Body of pancreas (tissue), 4 donors: ENCODE data around the gene CFAP58. TPM values are rescaled to one million over a fixed set of nuclear protein-coding genes. Genes with fewer than 3 reads are reported as not detected.

ENCODE experiments used
- ATAC-seq: fragments of 150-250 bp; one replicate; pipeline ENCODE4 v1.9.1; 2016
- DNase-seq, 4 donors: peaks; one replicate each; pipeline ENCODE4 v3.0.0-alpha.2; 2019
- H3K27ac ChIP-seq, 4 donors: fragments of 200-600 bp; sonication (generic); 1 replicate in 3 of 4; 2 replicates in 1 of 4; pipeline versions ENCODE4 v1.5.1 to v1.6.1; 2016 to 2019; ENCODE audit warnings: mild to moderate bottlenecking in 1 of 4, mixed read lengths in 1 of 4, moderate library complexity in 1 of 4
- H3K27me3 ChIP-seq, 2 donors: fragments of 200-600 bp; sonication (generic); one replicate each; pipeline ENCODE4 v1.6.0; 2016; ENCODE audit warnings: mild to moderate bottlenecking in 1 of 2
- H3K36me3 ChIP-seq, 2 donors: fragments of 200-600 bp; sonication (generic); replicated peaks in 1 of 2; 2 replicates each; pipeline ENCODE4 v1.5.1; 2016; ENCODE audit warnings: low read depth in 2 of 2; ENCODE audit not compliant: insufficient read depth in 1 of 2
- H3K4me1 ChIP-seq: fragments of 200-600 bp; sonication (generic); one replicate; pipeline ENCODE4 v1.6.0; 2016
- H3K4me3 ChIP-seq, 2 donors: fragments of 200-600 bp; sonication (generic); 1 replicate in 1 of 2; 2 replicates in 1 of 2; pipeline ENCODE4 v1.5.1; 2016 to 2019
- H3K9me3 ChIP-seq, 3 donors: fragments of 200-600 bp; sonication (generic); 1 replicate in 2 of 3; 2 replicates in 1 of 3; pipeline ENCODE4 v1.5.1; 2016
- POLR2A ChIP-seq, 3 donors: fragments of 450-650 bp; IDR thresholded peaks; one replicate each; pipeline ENCODE4 v1.6.1; 2016; ENCODE audit warnings: antibody characterized with exemption in 3 of 3, mild to moderate bottlenecking in 2 of 3
- WGBS, 2 donors: methylation state at CpG; one replicate each; pipeline ENCODE4 v1.1.5; 2017; 5-methylcytosine and 5-hydroxymethylcytosine counted together
- intact Hi-C: fragments of 100-400 bp; cut with DNase I; formaldehyde crosslinking; loops from one replicate; pipeline ENCODE4 v1.15.1; 2023
- total RNA-seq, 2 donors: library from RNA; depleted of rRNA; stranded (reverse); fragments of >200 nt; gene quantifications; one replicate each; pipeline ENCODE4 v1.1.0, GENCODE V29; 2016
- TF ChIP-seq, protein P1 (sequence below), 7 experiments: fragments of 450-650 bp in 4 of 7; fragments of 200-600 bp in 3 of 7; sonication (generic) in 3 of 7; IDR thresholded peaks; one replicate each; pipeline ENCODE4 v1.5.1; 2016 to 2019; ENCODE audit warnings: antibody characterized with exemption in 7 of 7

The CFAP58 gene
- total RNA-seq, 2 donors from 2014 or later = 0.26 TPM; not detected in 1

DNA sequence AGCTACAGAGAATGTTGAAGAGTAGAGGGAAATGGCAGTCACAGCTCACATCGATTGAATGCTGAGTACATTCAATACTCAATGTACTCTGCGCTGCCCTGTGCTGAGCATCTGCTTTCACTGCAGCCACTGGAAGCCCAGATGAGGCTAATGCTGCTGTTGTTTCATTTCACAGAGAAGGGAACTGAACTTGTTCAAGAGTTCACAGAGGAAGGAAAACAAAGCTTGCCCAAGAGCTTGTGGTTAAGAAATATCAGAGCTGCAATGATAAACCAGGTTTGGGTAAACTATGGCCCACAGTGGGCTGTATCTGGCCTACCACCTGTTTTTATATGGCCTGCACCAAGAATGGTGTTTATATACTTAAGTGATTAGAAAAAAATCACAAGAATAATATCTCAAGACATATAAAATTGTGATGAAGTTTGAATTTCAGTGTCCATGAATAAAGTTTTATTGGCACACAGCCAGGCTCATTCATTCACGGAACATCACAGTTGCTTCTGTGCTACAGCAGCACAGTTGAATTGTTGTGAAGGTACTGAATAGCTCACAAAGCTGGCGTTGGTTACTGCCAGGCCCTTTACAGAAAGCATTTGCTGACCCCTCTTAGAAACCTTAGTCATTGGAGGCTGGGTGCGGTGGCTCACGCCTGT, 64.1 kb downstream of the CFAP58 start:
- peak in 1 of 4 donors; percentile 6 for DNase-seq

DNA sequence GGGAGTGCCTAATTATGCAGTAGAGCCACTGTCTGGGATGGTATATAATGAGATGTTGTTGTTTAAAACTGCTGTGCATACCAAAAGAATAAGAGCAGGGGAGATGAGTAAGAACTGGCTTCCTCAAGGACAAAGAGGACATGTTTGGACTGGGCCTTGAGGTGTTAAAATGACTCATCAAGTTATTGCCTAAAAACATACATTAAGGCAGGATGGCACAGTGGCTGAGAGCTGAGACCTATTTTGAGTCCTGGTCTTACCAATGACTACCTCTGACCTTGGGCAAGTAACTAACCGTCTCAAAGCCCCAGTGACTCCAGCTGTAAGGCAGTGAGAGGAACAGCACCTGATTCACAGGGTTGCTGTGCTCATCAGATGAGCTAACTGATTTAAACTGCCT, 71.1 kb downstream of the CFAP58 start:
- DNase-seq = no peak
- no peaks in the 10 kb centered on the region for H3K36me3 ChIP-seq
- no peaks in the 10 kb centered on the region for H3K9me3 ChIP-seq
- intact Hi-C loops = no loop called here
- H3K27me3 ChIP-seq = no peaks in the 10 kb centered on the region
- TF ChIP-seq POLR2A (IDR thresholded peaks at IDR 0.05) = no peak
- TF ChIP-seq, protein P1, sequence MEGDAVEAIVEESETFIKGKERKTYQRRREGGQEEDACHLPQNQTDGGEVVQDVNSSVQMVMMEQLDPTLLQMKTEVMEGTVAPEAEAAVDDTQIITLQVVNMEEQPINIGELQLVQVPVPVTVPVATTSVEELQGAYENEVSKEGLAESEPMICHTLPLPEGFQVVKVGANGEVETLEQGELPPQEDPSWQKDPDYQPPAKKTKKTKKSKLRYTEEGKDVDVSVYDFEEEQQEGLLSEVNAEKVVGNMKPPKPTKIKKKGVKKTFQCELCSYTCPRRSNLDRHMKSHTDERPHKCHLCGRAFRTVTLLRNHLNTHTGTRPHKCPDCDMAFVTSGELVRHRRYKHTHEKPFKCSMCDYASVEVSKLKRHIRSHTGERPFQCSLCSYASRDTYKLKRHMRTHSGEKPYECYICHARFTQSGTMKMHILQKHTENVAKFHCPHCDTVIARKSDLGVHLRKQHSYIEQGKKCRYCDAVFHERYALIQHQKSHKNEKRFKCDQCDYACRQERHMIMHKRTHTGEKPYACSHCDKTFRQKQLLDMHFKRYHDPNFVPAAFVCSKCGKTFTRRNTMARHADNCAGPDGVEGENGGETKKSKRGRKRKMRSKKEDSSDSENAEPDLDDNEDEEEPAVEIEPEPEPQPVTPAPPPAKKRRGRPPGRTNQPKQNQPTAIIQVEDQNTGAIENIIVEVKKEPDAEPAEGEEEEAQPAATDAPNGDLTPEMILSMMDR (IDR thresholded peaks at IDR 0.05) = no peak
- no peaks in the 10 kb centered on the region for H3K4me1 ChIP-seq
- no peak overlapping the region for H3K27ac ChIP-seq
- H3K4me3 ChIP-seq = no peak overlapping the region
- WGBS, 2 donors = 60 to 80% methylated on average over 1 of the region's 1 CpG
- no peak for ATAC-seq

More for the DNA sequence above, 64.1 kb downstream of the CFAP58 start:
- Histone ChIP-seq H3K4me3 (no peak overlapping the region), H3K4me1 (no peaks in the 10 kb centered on the region), H3K27ac (no peak overlapping the region), H3K27me3 (no peaks in the 10 kb centered on the region), H3K9me3 (no peaks in the 10 kb centered on the region), H3K36me3 (no peaks in the 10 kb centered on the region)
- WGBS, 2 donors = 72 to 83% methylated on average over 6 of the region's 6 CpGs
- TF ChIP-seq, protein P1 (IDR thresholded peaks at IDR 0.05) = no peak
- TF ChIP-seq POLR2A (IDR thresholded peaks at IDR 0.05) = no peak
- no peak for ATAC-seq
- intact Hi-C loops = no loop called here

DNA sequence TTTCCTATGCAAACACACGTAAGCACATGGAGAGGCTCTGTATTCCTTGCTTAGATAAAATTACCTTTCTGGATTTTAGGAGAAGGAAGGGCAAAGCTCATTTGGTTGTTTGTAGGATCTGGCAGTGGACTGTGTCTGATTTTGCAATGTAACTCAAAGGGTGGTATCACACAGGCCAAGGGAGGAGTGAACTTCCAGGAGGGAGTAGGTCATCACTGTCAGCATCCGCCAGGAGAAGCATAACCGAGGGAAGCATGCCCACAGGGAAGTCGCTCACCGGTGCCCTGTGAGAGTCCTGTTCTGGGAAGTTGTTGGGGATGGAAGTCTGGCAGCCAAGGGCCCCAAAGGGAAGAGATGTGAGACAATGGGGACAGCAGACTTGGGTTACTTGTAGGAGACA, 74.4 kb downstream of the CFAP58 start:
- no peak for TF ChIP-seq POLR2A (IDR thresholded peaks at IDR 0.05)
- TF ChIP-seq, protein P1 (IDR thresholded peaks at IDR 0.05) = no peak
- DNase-seq = no peak
- Histone ChIP-seq H3K4me3 (no peak overlapping the region), H3K36me3 (no peaks in the 10 kb centered on the region), H3K4me1 (no peaks in the 10 kb centered on the region), H3K27me3 (no peaks in the 10 kb centered on the region), H3K9me3 (no peaks in the 10 kb centered on the region), H3K27ac (no peak overlapping the region)
- no peak for ATAC-seq
- WGBS, 2 donors = 74 to 81% methylated on average over 5 of the region's 5 CpGs
- intact Hi-C loops = no loop called here

DNA sequence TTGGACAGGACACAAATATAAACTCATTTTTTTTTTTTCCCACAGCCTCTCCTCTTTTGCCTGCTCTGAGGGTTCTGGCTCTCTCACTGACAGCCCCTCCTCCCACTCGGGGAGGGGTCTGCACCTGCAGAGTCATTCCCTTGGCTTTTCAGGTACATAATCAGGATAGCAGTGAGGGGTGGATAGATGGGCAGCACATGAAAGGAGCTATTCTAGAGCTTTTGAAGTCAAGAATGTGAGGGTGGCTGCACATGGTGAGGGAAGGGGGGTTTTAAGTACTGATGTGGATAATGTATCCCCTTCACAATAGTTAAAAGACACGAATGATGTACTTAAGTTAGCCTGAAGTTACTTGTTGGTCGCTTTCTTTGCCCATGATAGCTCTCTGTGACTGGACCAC, 76.2 kb downstream of the CFAP58 start:
- Histone ChIP-seq H3K27me3 (no peaks in the 10 kb centered on the region), H3K9me3 (no peaks in the 10 kb centered on the region), H3K4me1 (no peaks in the 10 kb centered on the region), H3K27ac (no peak overlapping the region), H3K36me3 (no peaks in the 10 kb centered on the region), H3K4me3 (no peak overlapping the region)
- 20 to 37% methylated on average over 3 of the region's 3 CpGs for WGBS, 2 donors
- intact Hi-C loops = no loop called here
- ATAC-seq (no peak), DNase-seq (no peak)
- no peak for TF ChIP-seq POLR2A (IDR thresholded peaks at IDR 0.05)
- TF ChIP-seq, protein P1 (IDR thresholded peaks at IDR 0.05) = no peak

DNA sequence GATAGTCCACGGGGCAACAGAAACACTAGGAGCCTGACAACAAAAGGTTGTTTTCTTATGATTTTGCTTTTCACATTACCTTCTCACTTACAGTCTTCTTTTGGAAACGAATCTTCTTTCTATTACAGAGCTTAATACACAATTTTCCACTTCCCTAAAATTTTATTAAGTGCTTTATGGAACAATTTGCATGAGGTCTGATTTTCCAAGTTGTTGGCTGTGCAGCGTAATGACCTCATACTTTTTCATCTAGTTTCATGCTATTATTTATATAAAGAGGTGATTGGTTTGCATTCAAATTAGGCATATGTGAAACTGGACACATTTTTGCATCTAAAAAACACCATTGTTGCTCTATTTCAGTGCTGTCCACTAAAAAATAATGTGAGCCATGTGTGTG, 76.7 kb downstream of the CFAP58 start:
- no peak for DNase-seq

More for the DNA sequence above, 76.7 kb downstream of the CFAP58 start:
- TF ChIP-seq, protein P1 (IDR thresholded peaks at IDR 0.05) = no peak
- TF ChIP-seq POLR2A (IDR thresholded peaks at IDR 0.05) = no peak
- Histone ChIP-seq H3K27me3 (no peaks in the 10 kb centered on the region), H3K9me3 (no peaks in the 10 kb centered on the region), H3K4me1 (no peaks in the 10 kb centered on the region), H3K27ac (no peak overlapping the region), H3K4me3 (no peak overlapping the region), H3K36me3 (no peaks in the 10 kb centered on the region)
- intact Hi-C loops = no loop called here
- 55 to 60% methylated on average over 3 of the region's 3 CpGs for WGBS, 2 donors
- ATAC-seq = no peak
